ENCODE results near the gene C15orf39.

DNA sequence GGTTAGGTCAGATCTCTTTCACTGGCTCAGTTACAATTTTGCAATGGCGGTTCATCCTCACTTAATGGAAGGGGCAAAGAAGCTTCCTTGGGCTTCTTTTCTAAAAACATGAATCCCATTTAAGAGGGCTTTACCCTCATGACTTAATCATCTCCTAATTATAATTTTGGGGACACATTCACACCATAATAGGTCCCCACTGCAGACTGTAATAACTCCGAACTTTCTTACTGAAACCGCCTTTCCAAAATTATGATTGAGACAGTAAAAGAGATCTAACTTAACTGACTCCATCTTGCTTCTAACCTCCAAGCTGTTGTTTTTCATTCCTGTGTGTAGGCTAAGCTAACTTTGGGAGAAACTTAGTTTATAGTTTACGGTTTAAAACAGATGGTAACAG lies 33.3 kb upstream of the C15orf39 start:
- TF ChIP-seq RAD21 (conservative IDR thresholded peaks at IDR 0.05) = no peak
- TF ChIP-seq EZH2 (IDR thresholded peaks at IDR 0.05; ENCODE audit: borderline replicate concordance, insufficient read depth, low read length, poor library complexity, severe bottlenecking) = no peak

Measured in neural cell (in vitro differentiated cells).